SK-N-SH (cell line): ENCODE results near the gene ZBTB17. TPM values are rescaled to one million over a fixed set of nuclear protein-coding genes. Genes with fewer than 3 reads are reported as not detected.

Experiments used
- CTCF ChIA-PET: fragments of 300-600, 350-600 bp; formaldehyde crosslinking; extraction: SDS; loops from one replicate; lab custom pipeline; 2021; lab: Yijun Ruan, JAX
- POLR2A ChIA-PET: fragments of 350-600 bp; sonication (Branson Sonifier 250); formaldehyde crosslinking; extraction: SDS; loops from one replicate; lab custom pipeline; 2020; ENCODE audit warnings: antibody characterized with exemption, inconsistent platforms; lab: Yijun Ruan, JAX
- DNase-seq: peaks from one replicate; pipeline ENCODE4 v3.0.0; 2012
- H2AFZ ChIP-seq: fragments of 200-600 bp; sonication (generic); 2 replicates; pipeline ENCODE4 v1.8.1; 2016; ENCODE audit warnings: antibody characterized with exemption, mild to moderate bottlenecking, low read depth
- H3F3A ChIP-seq: fragments of 200-600 bp; sonication (generic); replicated peaks from 2 replicates; pipeline ENCODE3; 2016; ENCODE audit warnings: antibody characterized with exemption, mild to moderate bottlenecking; ENCODE audit not compliant: insufficient read depth
- H3K27ac ChIP-seq, 2 experiments: fragments of 200-500 bp in 1 of 2; fragments of 200-600 bp in 1 of 2; sonication (Bioruptor generic) in 1 of 2; sonication (generic), shearing (Covaris generic) in 1 of 2; 2 replicates each; pipeline versions ENCODE4 v1.5.1 to v1.6.1; 2014 to 2016; ENCODE audit warnings: low read depth in 2 of 2, inconsistent platforms in 1 of 2, low read length in 1 of 2, mild to moderate bottlenecking in 1 of 2, mixed read lengths in 1 of 2
- H3K27me3 ChIP-seq: fragments of 200-600 bp; sonication (generic), shearing (Covaris generic); 2 replicates; pipeline ENCODE4 v1.6.1; 2016; ENCODE audit warnings: mixed run types; ENCODE audit not compliant: insufficient read depth
- H3K36me3 ChIP-seq, 2 experiments: fragments of 200-500 bp in 1 of 2; fragments of 200-600 bp in 1 of 2; sonication (Bioruptor generic) in 1 of 2; sonication (generic) in 1 of 2; replicated peaks in 1 of 2; 2 replicates each; pipeline versions ENCODE3 to v1.5.1; 2014 to 2016; ENCODE audit warnings: low read length in 1 of 2, mild to moderate bottlenecking in 1 of 2; ENCODE audit not compliant: insufficient read depth in 2 of 2, control insufficient read depth in 1 of 2
- H3K4me1 ChIP-seq, 2 experiments: fragments of 200-500 bp in 1 of 2; fragments of 200-600 bp in 1 of 2; sonication (Bioruptor generic) in 1 of 2; sonication (generic), shearing (Covaris generic) in 1 of 2; 2 replicates each; pipeline versions ENCODE4 v1.5.1 to v1.6.1; 2014 to 2016; ENCODE audit warnings: low read depth in 1 of 2, low read length in 1 of 2, mixed run types in 1 of 2; ENCODE audit not compliant: insufficient read depth in 2 of 2, control insufficient read depth in 1 of 2
- H3K4me2 ChIP-seq: fragments of 200-600 bp; sonication (generic), shearing (Covaris generic); 2 replicates; pipeline ENCODE4 v1.6.1; 2017; ENCODE audit warnings: mixed run types
- H3K4me3 ChIP-seq, 2 experiments: fragments of 200-500 bp in 1 of 2; fragments of 200-600 bp in 1 of 2; sonication (Bioruptor generic) in 1 of 2; sonication (generic), shearing (Covaris generic) in 1 of 2; 2 replicates each; pipeline versions ENCODE4 v1.5.1 to v1.8.1; 2014 to 2016; ENCODE audit warnings: low read depth in 2 of 2, inconsistent platforms in 1 of 2, low read length in 1 of 2, mild to moderate bottlenecking in 1 of 2, mixed read lengths in 1 of 2, moderate library complexity in 1 of 2
- H3K79me2 ChIP-seq: fragments of 200-600 bp; sonication (generic); 2 replicates; pipeline ENCODE4 v1.8.1; 2017; ENCODE audit warnings: mild to moderate bottlenecking; ENCODE audit not compliant: insufficient read depth
- H3K9ac ChIP-seq: fragments of 200-600 bp; sonication (generic); 2 replicates; pipeline ENCODE4 v1.6.1; 2017; ENCODE audit warnings: mixed run types
- H3K9me2 ChIP-seq: fragments of 200-600 bp; sonication (generic); 2 replicates; pipeline ENCODE4 v1.6.1; 2017; ENCODE audit warnings: mixed run types
- H3K9me3 ChIP-seq: fragments of 200-600 bp; sonication (generic); 2 replicates; pipeline ENCODE4 v1.6.1; 2017; ENCODE audit warnings: mixed run types, mild to moderate bottlenecking, moderate library complexity
- H4K20me1 ChIP-seq: fragments of 200-600 bp; sonication (generic); 2 replicates; pipeline ENCODE4 v1.6.1; 2017; ENCODE audit warnings: mild to moderate bottlenecking, mixed run types; ENCODE audit not compliant: insufficient read depth
- CHD2 ChIP-seq: fragments of 150-350 bp; IDR thresholded peaks from 2 replicates; pipeline ENCODE4 v1.6.1; 2018; ENCODE audit warnings: low read length; ENCODE audit not compliant: partially characterized antibody
- EP300 ChIP-seq, 2 experiments: IDR thresholded peaks; 2 replicates each; pipeline versions ENCODE4 v1.4.0 to v1.6.1; 2012; ENCODE audit warnings: borderline replicate concordance in 1 of 2, low read depth in 1 of 2, low read length in 1 of 2
- EZH2phosphoT487 ChIP-seq: fragments of 200-600 bp; sonication (generic); IDR thresholded peaks from 2 replicates; pipeline ENCODE4 v1.6.1; 2017; ENCODE audit warnings: low read depth, mixed run types, mild to moderate bottlenecking, antibody characterized with exemption, moderate library complexity, borderline replicate concordance
- FOXJ3 ChIP-seq: sonication (generic); formaldehyde crosslinking; IDR thresholded peaks from 2 replicates; pipeline ENCODE4 v1.5.1; 2020; ENCODE audit warnings: mild to moderate bottlenecking, missing genetic modification reagents
- FOXM1 ChIP-seq: IDR thresholded peaks from 2 replicates; pipeline ENCODE4 v1.4.0; 2012; ENCODE audit warnings: low read depth, mild to moderate bottlenecking
- GABPA ChIP-seq: IDR thresholded peaks from 2 replicates; pipeline ENCODE4 v1.4.0; 2012; ENCODE audit warnings: low read depth, mild to moderate bottlenecking
- GATA2 ChIP-seq: sonication (generic); formaldehyde crosslinking; IDR thresholded peaks from 2 replicates; pipeline ENCODE4 v1.5.0; 2020; ENCODE audit warnings: mild to moderate bottlenecking, missing genetic modification reagents
- IRF3 ChIP-seq: fragments of 150-350 bp; IDR thresholded peaks from 2 replicates; pipeline ENCODE4 v1.6.1; 2016; ENCODE audit warnings: mild to moderate bottlenecking, low read depth, low read length
- MAX ChIP-seq: IDR thresholded peaks from 2 replicates; pipeline ENCODE4 v1.4.0; 2012; ENCODE audit warnings: low read depth
- MEF2A ChIP-seq: IDR thresholded peaks from 2 replicates; pipeline ENCODE4 v1.4.0; 2012; ENCODE audit warnings: low read depth, borderline replicate concordance
- NFIC ChIP-seq: IDR thresholded peaks from 2 replicates; pipeline ENCODE4 v1.4.0; 2012; ENCODE audit warnings: borderline replicate concordance
- PBX3 ChIP-seq: IDR thresholded peaks from 2 replicates; pipeline ENCODE4; 2012
- POLR2AphosphoS5 ChIP-seq: IDR thresholded peaks from 2 replicates; pipeline ENCODE4 v1.6.1; 2012; ENCODE audit warnings: low read depth, low read length
- RCOR1 ChIP-seq: fragments of 150-350 bp; IDR thresholded peaks from 2 replicates; pipeline ENCODE4 v1.6.1; 2017; ENCODE audit warnings: antibody characterized with exemption, low read length
- REST ChIP-seq: IDR thresholded peaks from 2 replicates; pipeline ENCODE4 v1.6.1; 2012; ENCODE audit warnings: mild to moderate bottlenecking, low read depth, low read length, moderate library complexity
- SIN3A ChIP-seq: IDR thresholded peaks from 2 replicates; pipeline ENCODE4 v1.6.1; 2012; ENCODE audit warnings: low read depth, mild to moderate bottlenecking, low read length, moderate library complexity, borderline replicate concordance
- TAF1 ChIP-seq: IDR thresholded peaks from 2 replicates; pipeline ENCODE4 v1.6.1; 2012; ENCODE audit warnings: low read depth, mild to moderate bottlenecking, low read length, moderate library complexity, borderline replicate concordance
- TCF12 ChIP-seq: IDR thresholded peaks from 2 replicates; pipeline ENCODE4 v1.4.0; 2012
- TEAD4 ChIP-seq: IDR thresholded peaks from 2 replicates; pipeline ENCODE4 v1.4.0; 2012; ENCODE audit warnings: mild to moderate bottlenecking, borderline replicate concordance; ENCODE audit not compliant: insufficient read depth
- YY1 ChIP-seq: IDR thresholded peaks from 2 replicates; pipeline ENCODE4 v1.4.0; 2012; ENCODE audit warnings: low read depth, mild to moderate bottlenecking
- WGBS: methylation state at CpG from one replicate; pipeline ENCODE4 v1.1.6; 2017; ENCODE audit warnings: low lambda C conversion rate; 5-methylcytosine and 5-hydroxymethylcytosine counted together
- polyA plus RNA-seq, 3 experiments: library from polyadenylated mRNA; depleted of rRNA; stranded (reverse); fragments of >200 nt; gene quantifications; 2 replicates each; pipeline ENCODE4 v1.2.3, GENCODE V29; 2012

The ZBTB17 gene
- polyA plus RNA-seq, 1 of the 3 experiments (the other 2 are of a cell fraction), result 56.4 TPM

- Histone ChIP-seq H3K4me1 (peaks cover 75 to 87% of the 10 kb centered on the region in 2 experiments), H3K4me3 (no peak overlapping the region), H3K27ac (peak overlapping the region; percentile 85 to 93), H3F3A (peaks cover 63% of the 10 kb centered on the region), H3K9me2 (no peaks in the 10 kb centered on the region), H3K79me2 (peaks cover 91% of the 10 kb centered on the region), H3K9ac (peak overlapping the region; percentile 46; the same call in 1 of the 2 replicates), H4K20me1 (no peaks in the 10 kb centered on the region; the same call in 1 of the 2 replicates), H3K4me2 (peak overlapping the region; percentile 76), H3K27me3 (no peaks in the 10 kb centered on the region), H2AFZ (no peak overlapping the region), H3K36me3 (peaks cover 3 to 7% of the 10 kb centered on the region in 2 experiments), H3K9me3 (no peaks in the 10 kb centered on the region)
- TF ChIP-seq FOXM1 (no peak), SIN3A (no peak), TEAD4 (no peak), YY1 (no peak), EZH2phosphoT487 (no peak), TCF12 (no peak), GABPA (no peak), RCOR1 (no peak), CHD2 (no peak), GATA2 (CRISPR knock-in tag) (no peak), PBX3 (no peak), EP300 (IDR thresholded peaks at IDR 0.05; ENCODE audit: borderline replicate concordance in 1 of 2, low read depth in 1 of 2, low read length in 1 of 2) (no peak), MEF2A (no peak), MAX (no peak), NFIC (no peak), POLR2AphosphoS5 (no peak), TAF1 (no peak), IRF3 (no peak), FOXJ3 (CRISPR knock-in tag) (no peak), REST (no peak)
- CTCF ChIA-PET, result interaction anchor here (0.6 to 2.0 kb wide), 6 partner anchors 22 to 162 kb away, joined by 3 to 4 read pairs (median 4); partner anchors contain the start of gene ZBTB17
- POLR2A ChIA-PET, result no interaction called here
- WGBS, result 78% methylated on average over 4 of the region's 11 CpGs
- DNase-seq, result no peak
These were observed 22.6 kb downstream of the ZBTB17 start for GRCh38 chr1:15953294-15953771.
